Lower leg skin (tissue), 4 donors: ENCODE results near the gene RPP30. TPM values are rescaled to one million over a fixed set of nuclear protein-coding genes. Genes with fewer than 3 reads are reported as not detected.

Experiments used
- DNase-seq, 2 donors: peaks; one replicate each; pipeline ENCODE4 v3.0.0-alpha.2; 2019; ENCODE audit warnings: low spot score in 2 of 2
- H3K4me3 ChIP-seq: fragments of 200-600 bp; sonication (generic); 2 replicates; pipeline ENCODE4 v1.5.1; 2017; ENCODE audit warnings: mild to moderate bottlenecking, low read depth; ENCODE audit not compliant: poor library complexity, severe bottlenecking
- POLR2A ChIP-seq, 2 donors: fragments of 450-650 bp; IDR thresholded peaks; one replicate each; pipeline ENCODE4 v1.6.1; 2016 to 2017; ENCODE audit warnings: antibody characterized with exemption in 2 of 2, mild to moderate bottlenecking in 1 of 2, moderate library complexity in 1 of 2
- WGBS, 2 donors: methylation state at CpG; one replicate each; pipeline ENCODE4 v1.1.5; 2018; 5-methylcytosine and 5-hydroxymethylcytosine counted together
- intact Hi-C: fragments of 100-400 bp; cut with DNase I; formaldehyde crosslinking; loops from one replicate; pipeline ENCODE4 v1.15.0; 2023; ENCODE audit warnings: low total_unique reads
- total RNA-seq, 4 donors: library from RNA; depleted of rRNA; stranded (reverse); fragments of >200 nt; gene quantifications; one replicate each; pipeline ENCODE4 v1.1.0, GENCODE V29; 2016
- TF ChIP-seq, protein P1 (sequence below), 3 donors: fragments of 450-650 bp; IDR thresholded peaks; one replicate each; pipeline ENCODE4 v1.5.1; 2016; ENCODE audit warnings: antibody characterized with exemption in 3 of 3, mild to moderate bottlenecking in 3 of 3, moderate library complexity in 2 of 3

RPP30 gene
- total RNA-seq, 4 donors from 2014 or later, result 24.9 to 39.8 (median 28.3) TPM

DNA sequence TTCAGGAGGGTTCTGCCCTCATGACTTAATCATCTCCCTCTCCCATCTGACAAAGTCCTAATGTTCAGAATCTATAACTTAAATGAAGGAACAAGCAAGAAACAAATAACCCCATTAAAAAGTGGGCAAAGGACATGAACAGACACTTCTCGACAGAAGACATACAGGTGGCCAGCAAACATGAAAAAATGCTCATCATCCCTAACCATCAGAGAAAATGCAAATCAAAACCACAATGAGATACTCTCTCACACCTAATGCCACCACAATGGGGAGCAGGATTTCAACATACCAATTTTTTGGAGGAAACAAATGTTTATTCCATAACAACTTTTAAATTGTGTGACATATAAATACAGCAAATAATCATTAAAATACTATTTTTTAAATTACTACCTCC, 11.0 kb upstream of the RPP30 start:
- H3K4me3 ChIP-seq, result no peak overlapping the region
- TF ChIP-seq, protein P1, sequence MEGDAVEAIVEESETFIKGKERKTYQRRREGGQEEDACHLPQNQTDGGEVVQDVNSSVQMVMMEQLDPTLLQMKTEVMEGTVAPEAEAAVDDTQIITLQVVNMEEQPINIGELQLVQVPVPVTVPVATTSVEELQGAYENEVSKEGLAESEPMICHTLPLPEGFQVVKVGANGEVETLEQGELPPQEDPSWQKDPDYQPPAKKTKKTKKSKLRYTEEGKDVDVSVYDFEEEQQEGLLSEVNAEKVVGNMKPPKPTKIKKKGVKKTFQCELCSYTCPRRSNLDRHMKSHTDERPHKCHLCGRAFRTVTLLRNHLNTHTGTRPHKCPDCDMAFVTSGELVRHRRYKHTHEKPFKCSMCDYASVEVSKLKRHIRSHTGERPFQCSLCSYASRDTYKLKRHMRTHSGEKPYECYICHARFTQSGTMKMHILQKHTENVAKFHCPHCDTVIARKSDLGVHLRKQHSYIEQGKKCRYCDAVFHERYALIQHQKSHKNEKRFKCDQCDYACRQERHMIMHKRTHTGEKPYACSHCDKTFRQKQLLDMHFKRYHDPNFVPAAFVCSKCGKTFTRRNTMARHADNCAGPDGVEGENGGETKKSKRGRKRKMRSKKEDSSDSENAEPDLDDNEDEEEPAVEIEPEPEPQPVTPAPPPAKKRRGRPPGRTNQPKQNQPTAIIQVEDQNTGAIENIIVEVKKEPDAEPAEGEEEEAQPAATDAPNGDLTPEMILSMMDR (IDR thresholded peaks at IDR 0.05), result no peak
- no peak for TF ChIP-seq POLR2A (IDR thresholded peaks at IDR 0.05)
- 72 to 88% methylated on average over 1 of the region's 1 CpG for WGBS, 2 donors
- intact Hi-C loops, result loop anchor here (5.0 kb wide), 1 partner anchor 113 kb away; no protein-coding TSS in a partner anchor
- DNase-seq, result no peak

DNA sequence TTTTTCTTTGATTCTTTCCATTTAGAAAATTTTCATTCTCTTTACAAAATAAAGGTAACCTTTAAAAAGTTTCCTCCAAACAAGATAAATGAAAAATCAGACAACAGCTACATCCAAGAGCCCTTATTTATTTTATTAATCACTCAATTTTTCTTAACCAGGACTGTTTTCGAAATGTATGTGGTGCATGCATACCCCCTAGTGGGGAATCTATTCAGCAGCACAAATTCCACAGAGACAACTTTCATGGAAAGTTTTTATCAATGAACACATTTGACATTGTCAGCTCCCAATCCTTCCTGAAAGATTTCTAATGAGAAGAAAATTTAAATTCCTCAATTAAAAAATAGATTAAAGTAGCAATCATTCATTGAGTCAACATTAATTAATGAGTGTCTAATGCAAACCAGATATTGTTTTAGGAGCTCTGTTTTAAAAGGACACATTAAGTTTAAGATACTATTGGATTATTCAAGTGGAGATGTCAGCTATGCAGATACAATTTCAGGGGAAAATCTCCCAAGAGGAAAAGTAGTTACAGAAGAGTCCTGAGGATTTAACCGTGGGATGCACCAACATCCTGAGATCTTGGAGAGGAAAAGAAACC, 8.8 kb upstream of the RPP30 start:
- no peak overlapping the region for H3K4me3 ChIP-seq
- TF ChIP-seq, protein P1 (IDR thresholded peaks at IDR 0.05), result no peak
- TF ChIP-seq POLR2A (IDR thresholded peaks at IDR 0.05), result no peak
- WGBS, 2 donors, result 29 to 35% methylated on average over 2 of the region's 2 CpGs
- no peak for DNase-seq
- intact Hi-C loops, result loop anchor here (5.0 kb wide), 1 partner anchor 116 kb away; no protein-coding TSS in a partner anchor

DNA sequence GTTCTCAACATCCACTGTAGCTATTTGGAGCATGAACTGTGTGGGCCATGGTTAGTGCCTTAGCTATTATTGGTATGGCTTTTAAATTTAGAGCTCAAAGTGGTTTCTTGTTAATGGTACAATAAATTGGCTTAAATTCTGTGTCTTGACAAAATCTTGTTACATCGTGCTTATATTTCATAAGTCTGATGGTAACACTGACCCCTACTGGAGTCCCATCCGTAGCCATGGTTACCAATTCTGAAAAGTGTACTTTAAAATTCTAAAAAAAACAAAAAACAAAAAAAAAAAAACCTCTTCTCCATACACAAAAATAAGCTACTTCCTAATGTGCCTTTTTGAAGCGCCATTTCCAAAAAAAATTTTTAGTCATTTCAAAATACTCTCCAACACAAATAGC, 6.4 kb upstream of the RPP30 start:
- DNase-seq, result no peak
- WGBS, 2 donors, result 40 to 41% methylated on average over 3 of the region's 3 CpGs
- intact Hi-C loops, result no loop called here
- H3K4me3 ChIP-seq, result no peak overlapping the region
- TF ChIP-seq, protein P1 (IDR thresholded peaks at IDR 0.05), result no peak
- no peak for TF ChIP-seq POLR2A (IDR thresholded peaks at IDR 0.05)

DNA sequence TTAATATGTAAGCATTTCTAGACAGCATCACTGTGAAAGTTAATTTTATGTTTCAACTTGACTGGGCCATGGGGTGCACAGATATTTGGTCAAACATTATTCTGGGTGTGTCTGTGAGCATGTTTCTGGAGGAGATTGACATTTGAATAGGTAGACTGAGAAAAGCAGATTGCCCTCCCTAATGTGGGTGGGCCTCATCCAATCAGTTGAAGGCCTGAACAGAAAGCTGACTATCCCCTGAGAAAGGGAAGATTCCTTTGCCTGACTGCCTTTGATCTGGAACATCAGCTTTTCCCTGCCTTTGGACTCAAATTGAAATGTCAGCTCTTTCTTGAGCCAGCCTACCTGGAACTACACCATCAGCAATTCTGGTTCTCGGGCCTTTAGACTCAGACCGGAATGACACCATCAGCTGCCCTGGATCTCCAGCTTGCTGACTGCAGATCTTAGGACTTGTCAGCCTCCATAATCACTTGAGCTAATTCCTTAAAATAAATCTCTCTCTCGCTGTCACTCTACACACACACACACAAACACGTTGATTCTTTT, 5.7 kb upstream of the RPP30 start:
- WGBS, 2 donors, result 91% methylated on average over 4 of the region's 4 CpGs
- no peak overlapping the region for H3K4me3 ChIP-seq
- intact Hi-C loops, result no loop called here
- TF ChIP-seq POLR2A (IDR thresholded peaks at IDR 0.05), result no peak
- TF ChIP-seq, protein P1 (IDR thresholded peaks at IDR 0.05), result no peak
- DNase-seq, result no peak

DNA sequence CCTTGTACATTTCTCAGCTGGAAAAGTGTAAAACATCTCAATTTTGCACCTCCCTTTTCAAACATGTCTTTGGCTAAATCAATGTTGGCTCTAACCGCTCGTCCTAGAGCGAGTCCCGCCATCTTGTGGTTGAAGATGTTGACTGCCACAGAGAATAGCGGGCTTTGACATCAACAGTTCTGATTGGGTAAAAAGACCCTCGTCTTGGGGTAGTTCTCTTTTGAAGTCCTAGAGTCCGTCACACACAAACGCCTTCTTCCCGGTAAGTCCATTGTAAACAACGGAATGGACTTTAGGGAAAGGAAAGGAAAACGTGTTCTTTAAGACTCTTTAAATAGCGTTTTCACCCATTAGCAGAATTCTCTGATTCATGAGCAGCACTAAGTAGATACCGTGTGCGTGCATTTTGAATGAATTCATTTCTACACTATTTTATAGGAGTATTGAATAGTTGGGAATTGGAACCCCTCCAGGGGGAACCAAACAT, 452 bp upstream of the RPP30 start:
- TF ChIP-seq POLR2A (IDR thresholded peaks at IDR 0.05), result no peak
- TF ChIP-seq, protein P1 (IDR thresholded peaks at IDR 0.05), result no peak
- H3K4me3 ChIP-seq, result peak overlapping the region; percentile 88
- intact Hi-C loops, result no loop called here
- WGBS, 2 donors, result 2 to 4% methylated on average over 14 of the region's 14 CpGs
- no peak for DNase-seq
